ENCODE results near the gene MXI1. TPM values are rescaled to one million over a fixed set of nuclear protein-coding genes. Genes with fewer than 3 reads are reported as not detected.
"Not testable (repeated sequence)": the region's sequence is repeated elsewhere in the genome, so short reads cannot be mapped to it uniquely, and the experiment has no call there.

Gene MXI1
- total and polyA plus RNA-seq, 2 donors (not counting 1 experiment from before 2014, with no cell fraction given): 12.0 to 32.4 TPM

GRCh38 chr10:110330675-110331074 lies 123.3 kb downstream of the MXI1 start:
- H3K9ac ChIP-seq (ENCODE audit: low read length): no peak overlapping the region

GRCh38 chr10:110331226-110331795 lies 123.9 kb downstream of the MXI1 start:
- H3K36me3 ChIP-seq (replicated peaks in 1 of 2; ENCODE audit: control extremely low read depth in 1 of 2, control insufficient read depth in 1 of 2, extremely low read depth in 1 of 2, insufficient read depth in 2 of 2, low read length in 1 of 2); H3K4me3 Mint-ChIP-seq; POLR2A ChIA-PET; H3K27ac Mint-ChIP-seq; H3K4me2 ChIP-seq (replicated peaks; ENCODE audit: low read depth, low read length, poor library complexity, severe bottlenecking); ATAC-seq (ENCODE audit: low read depth); H3K27me3 Mint-ChIP-seq; H3K27me3 ChIP-seq (replicated peaks in 1 of 4; ENCODE audit: control extremely low read depth in 1 of 4, control insufficient read depth in 3 of 4, insufficient read depth in 4 of 4, low read length in 3 of 4); H3K4me3 ChIP-seq (ENCODE audit: control extremely low read depth in 1 of 5, extremely low read depth in 1 of 5, insufficient read depth in 1 of 5, low read depth in 2 of 5, low read length in 4 of 5); H3K9ac ChIP-seq (ENCODE audit: low read length); H2AFZ ChIP-seq (ENCODE audit: insufficient read depth, low read depth, low read length, poor library complexity, severe bottlenecking); DNase-seq; H3K4me1 ChIP-seq (ENCODE audit: control insufficient read depth in 2 of 2, insufficient read depth in 2 of 2, low read length in 2 of 2); H3K9me3 Mint-ChIP-seq (ENCODE audit: insufficient read depth); intact Hi-C loops (cut with micrococcal nuclease); H4K20me1 ChIP-seq (ENCODE audit: control insufficient read depth, insufficient read depth, low read length, poor library complexity, severe bottlenecking); H3K27ac ChIP-seq (ENCODE audit: low read length in 2 of 2); H3K79me2 ChIP-seq (ENCODE audit: control insufficient read depth, insufficient read depth, low read length): not testable (repeated sequence)
- peaks cover 1 to 28% (median 16%) of the 10 kb centered on the region in 3 donors for H3K9me3 ChIP-seq (ENCODE audit: control extremely low read depth in 1 of 3, control insufficient read depth in 2 of 3, insufficient read depth in 1 of 3, low read length in 2 of 3)
- CTCF ChIA-PET: interaction anchor here (1.4 to 4.5 kb wide), 2 partner anchors 23 to 214 kb away, joined by 6 to 31 read pairs; no protein-coding TSS in a partner anchor
- peaks cover 17% of the 10 kb centered on the region for H3K4me1 Mint-ChIP-seq
- 98% methylated on average over 32 of the region's 32 CpGs for WGBS (ENCODE audit: insufficient coverage)

More at GRCh38 chr10:110330675-110331074, 123.3 kb downstream of the MXI1 start:
- Mint-ChIP-seq H3K9me3 (ENCODE audit: insufficient read depth) (peaks cover 4% of the 10 kb centered on the region), H3K27ac (no peak overlapping the region), H3K4me1 (peaks cover 22% of the 10 kb centered on the region), H3K4me3 (no peak overlapping the region), H3K27me3 (no peaks in the 10 kb centered on the region)
- H4K20me1 ChIP-seq (ENCODE audit: control insufficient read depth, insufficient read depth, low read length, poor library complexity, severe bottlenecking): no peaks in the 10 kb centered on the region
- H2AFZ ChIP-seq (ENCODE audit: insufficient read depth, low read depth, low read length, poor library complexity, severe bottlenecking): no peak overlapping the region
- no peak overlapping the region for H3K4me2 ChIP-seq (replicated peaks; ENCODE audit: low read depth, low read length, poor library complexity, severe bottlenecking)
- no peaks in the 10 kb centered on the region for H3K79me2 ChIP-seq (ENCODE audit: control insufficient read depth, insufficient read depth, low read length)
- intact Hi-C loops (cut with micrococcal nuclease): no loop called here
- peaks cover 1 to 28% (median 16%) of the 10 kb centered on the region in 3 donors for H3K9me3 ChIP-seq (ENCODE audit: control extremely low read depth in 1 of 3, control insufficient read depth in 2 of 3, insufficient read depth in 1 of 3, low read length in 2 of 3)
- DNase-seq (no peak), ATAC-seq (ENCODE audit: low read depth) (no peak)
- no peak overlapping the region for H3K27ac ChIP-seq (ENCODE audit: low read length in 2 of 2)
- no peaks in the 10 kb centered on the region for H3K27me3 ChIP-seq (replicated peaks in 1 of 4; ENCODE audit: control extremely low read depth in 1 of 4, control insufficient read depth in 3 of 4, insufficient read depth in 4 of 4, low read length in 3 of 4)
- H3K36me3 ChIP-seq (replicated peaks in 1 of 2; ENCODE audit: control extremely low read depth in 1 of 2, control insufficient read depth in 1 of 2, extremely low read depth in 1 of 2, insufficient read depth in 2 of 2, low read length in 1 of 2): no peaks in the 10 kb centered on the region
- 97% methylated on average over 6 of the region's 6 CpGs for WGBS (ENCODE audit: insufficient coverage)
- H3K4me3 ChIP-seq (ENCODE audit: control extremely low read depth in 1 of 5, extremely low read depth in 1 of 5, insufficient read depth in 1 of 5, low read depth in 2 of 5, low read length in 4 of 5): no peak overlapping the region
- ChIA-PET POLR2A (no interaction called here), CTCF (no interaction called here)
- TF ChIP-seq, protein P1, sequence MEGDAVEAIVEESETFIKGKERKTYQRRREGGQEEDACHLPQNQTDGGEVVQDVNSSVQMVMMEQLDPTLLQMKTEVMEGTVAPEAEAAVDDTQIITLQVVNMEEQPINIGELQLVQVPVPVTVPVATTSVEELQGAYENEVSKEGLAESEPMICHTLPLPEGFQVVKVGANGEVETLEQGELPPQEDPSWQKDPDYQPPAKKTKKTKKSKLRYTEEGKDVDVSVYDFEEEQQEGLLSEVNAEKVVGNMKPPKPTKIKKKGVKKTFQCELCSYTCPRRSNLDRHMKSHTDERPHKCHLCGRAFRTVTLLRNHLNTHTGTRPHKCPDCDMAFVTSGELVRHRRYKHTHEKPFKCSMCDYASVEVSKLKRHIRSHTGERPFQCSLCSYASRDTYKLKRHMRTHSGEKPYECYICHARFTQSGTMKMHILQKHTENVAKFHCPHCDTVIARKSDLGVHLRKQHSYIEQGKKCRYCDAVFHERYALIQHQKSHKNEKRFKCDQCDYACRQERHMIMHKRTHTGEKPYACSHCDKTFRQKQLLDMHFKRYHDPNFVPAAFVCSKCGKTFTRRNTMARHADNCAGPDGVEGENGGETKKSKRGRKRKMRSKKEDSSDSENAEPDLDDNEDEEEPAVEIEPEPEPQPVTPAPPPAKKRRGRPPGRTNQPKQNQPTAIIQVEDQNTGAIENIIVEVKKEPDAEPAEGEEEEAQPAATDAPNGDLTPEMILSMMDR (IDR thresholded peaks at IDR 0.05): no peak
- no peak for TF ChIP-seq EZH2 (IDR thresholded peaks at IDR 0.05; ENCODE audit: borderline replicate concordance, insufficient read depth, low read depth, low read length, poor library complexity, severe bottlenecking)
- H3K4me1 ChIP-seq (ENCODE audit: control insufficient read depth in 2 of 2, insufficient read depth in 2 of 2, low read length in 2 of 2): peaks cover 2 to 5% of the 10 kb centered on the region in 2 donors
